ENCODE data around the gene MORN5. TPM values are rescaled to one million over a fixed set of nuclear protein-coding genes. Genes with fewer than 3 reads are reported as not detected.

The MORN5 gene
- total and polyA plus RNA-seq, 4 donors = not detected

DNA sequence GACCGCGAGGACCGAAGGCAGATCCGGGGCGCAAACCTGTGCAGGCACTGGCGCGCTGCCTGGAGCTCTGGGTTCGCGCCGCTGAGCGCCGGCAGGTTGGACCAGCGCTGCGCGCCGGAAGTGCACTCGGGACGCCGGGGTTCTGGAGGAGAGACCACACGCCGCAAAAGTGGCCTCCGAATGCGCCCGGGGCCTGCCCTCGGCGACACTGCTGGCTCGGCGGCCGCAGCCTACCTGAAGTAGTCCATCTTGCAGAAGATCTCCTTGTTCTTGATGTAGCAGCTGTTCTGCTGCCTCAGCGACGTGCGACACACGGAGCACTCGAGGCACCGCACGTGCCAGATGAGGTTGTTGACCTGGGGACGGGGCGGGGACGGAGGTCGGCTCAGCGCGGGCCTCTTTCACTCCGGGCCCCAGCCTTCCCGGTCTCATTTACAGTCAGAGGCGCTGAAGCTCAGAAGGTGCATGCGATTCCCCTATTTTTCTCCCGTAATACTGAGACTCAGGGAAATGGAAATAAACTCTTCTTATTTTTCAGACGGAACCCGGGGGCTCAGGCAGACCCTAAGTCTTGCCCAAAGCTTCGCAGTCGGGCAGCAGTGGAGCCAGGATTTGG lies 66.5 kb downstream of the MORN5 start:
- Histone ChIP-seq H3K27ac (ENCODE audit: low read depth in 1 of 2, low read length in 2 of 2) (no peak overlapping the region), H3K4me3 (ENCODE audit: low read depth in 1 of 3, low read length in 3 of 3) (peak overlapping the region in 2 of 3 donors; percentile 12 to 22), H3K27me3 (ENCODE audit: control insufficient read depth in 4 of 4, insufficient read depth in 4 of 4, low read length in 3 of 4) (peaks cover 3 to 35% (median 18%) of the 10 kb centered on the region in 4 donors), H3K4me1 (ENCODE audit: control insufficient read depth in 4 of 4, insufficient read depth in 4 of 4, low read length in 3 of 4) (peaks cover 13 to 30% (median 18%) of the 10 kb centered on the region in 4 donors), H3K36me3 (ENCODE audit: control insufficient read depth in 4 of 4, insufficient read depth in 3 of 4, low read depth in 1 of 4, low read length in 3 of 4) (no peaks in the 10 kb centered on the region), H3K9ac (ENCODE audit: low read depth in 1 of 2, low read length in 2 of 2) (no peak overlapping the region), H3K9me3 (ENCODE audit: control insufficient read depth in 4 of 4, low read length in 3 of 4) (no peaks in the 10 kb centered on the region)
- TF ChIP-seq SP1 (IDR thresholded peaks at IDR 0.05) (no peak), RAD21 (IDR thresholded peaks at IDR 0.05) (no peak), GABPA (IDR thresholded peaks at IDR 0.05 in 1 of 2, conservative IDR thresholded peaks at IDR 0.05 in 1 of 2) (no peak), FOXA2 (IDR thresholded peaks at IDR 0.05) (no peak), FOXA1 (IDR thresholded peaks at IDR 0.05) (no peak), RXRA (IDR thresholded peaks at IDR 0.05) (no peak), EGR1 (IDR thresholded peaks at IDR 0.05; ENCODE audit: low read depth in 2 of 2) (no peak), HNF4G (IDR thresholded peaks at IDR 0.05) (no peak), JUND (IDR thresholded peaks at IDR 0.05) (no peak), HNF4A (conservative IDR thresholded peaks at IDR 0.05) (no peak), TAF1 (conservative IDR thresholded peaks at IDR 0.05) (no peak), YY1 (IDR thresholded peaks at IDR 0.05) (no peak), NR2F2 (IDR thresholded peaks at IDR 0.05) (no peak)
- TF ChIP-seq, protein P1, sequence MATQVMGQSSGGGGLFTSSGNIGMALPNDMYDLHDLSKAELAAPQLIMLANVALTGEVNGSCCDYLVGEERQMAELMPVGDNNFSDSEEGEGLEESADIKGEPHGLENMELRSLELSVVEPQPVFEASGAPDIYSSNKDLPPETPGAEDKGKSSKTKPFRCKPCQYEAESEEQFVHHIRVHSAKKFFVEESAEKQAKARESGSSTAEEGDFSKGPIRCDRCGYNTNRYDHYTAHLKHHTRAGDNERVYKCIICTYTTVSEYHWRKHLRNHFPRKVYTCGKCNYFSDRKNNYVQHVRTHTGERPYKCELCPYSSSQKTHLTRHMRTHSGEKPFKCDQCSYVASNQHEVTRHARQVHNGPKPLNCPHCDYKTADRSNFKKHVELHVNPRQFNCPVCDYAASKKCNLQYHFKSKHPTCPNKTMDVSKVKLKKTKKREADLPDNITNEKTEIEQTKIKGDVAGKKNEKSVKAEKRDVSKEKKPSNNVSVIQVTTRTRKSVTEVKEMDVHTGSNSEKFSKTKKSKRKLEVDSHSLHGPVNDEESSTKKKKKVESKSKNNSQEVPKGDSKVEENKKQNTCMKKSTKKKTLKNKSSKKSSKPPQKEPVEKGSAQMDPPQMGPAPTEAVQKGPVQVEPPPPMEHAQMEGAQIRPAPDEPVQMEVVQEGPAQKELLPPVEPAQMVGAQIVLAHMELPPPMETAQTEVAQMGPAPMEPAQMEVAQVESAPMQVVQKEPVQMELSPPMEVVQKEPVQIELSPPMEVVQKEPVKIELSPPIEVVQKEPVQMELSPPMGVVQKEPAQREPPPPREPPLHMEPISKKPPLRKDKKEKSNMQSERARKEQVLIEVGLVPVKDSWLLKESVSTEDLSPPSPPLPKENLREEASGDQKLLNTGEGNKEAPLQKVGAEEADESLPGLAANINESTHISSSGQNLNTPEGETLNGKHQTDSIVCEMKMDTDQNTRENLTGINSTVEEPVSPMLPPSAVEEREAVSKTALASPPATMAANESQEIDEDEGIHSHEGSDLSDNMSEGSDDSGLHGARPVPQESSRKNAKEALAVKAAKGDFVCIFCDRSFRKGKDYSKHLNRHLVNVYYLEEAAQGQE (IDR thresholded peaks at IDR 0.05) = no peak
- TF ChIP-seq, protein P2, sequence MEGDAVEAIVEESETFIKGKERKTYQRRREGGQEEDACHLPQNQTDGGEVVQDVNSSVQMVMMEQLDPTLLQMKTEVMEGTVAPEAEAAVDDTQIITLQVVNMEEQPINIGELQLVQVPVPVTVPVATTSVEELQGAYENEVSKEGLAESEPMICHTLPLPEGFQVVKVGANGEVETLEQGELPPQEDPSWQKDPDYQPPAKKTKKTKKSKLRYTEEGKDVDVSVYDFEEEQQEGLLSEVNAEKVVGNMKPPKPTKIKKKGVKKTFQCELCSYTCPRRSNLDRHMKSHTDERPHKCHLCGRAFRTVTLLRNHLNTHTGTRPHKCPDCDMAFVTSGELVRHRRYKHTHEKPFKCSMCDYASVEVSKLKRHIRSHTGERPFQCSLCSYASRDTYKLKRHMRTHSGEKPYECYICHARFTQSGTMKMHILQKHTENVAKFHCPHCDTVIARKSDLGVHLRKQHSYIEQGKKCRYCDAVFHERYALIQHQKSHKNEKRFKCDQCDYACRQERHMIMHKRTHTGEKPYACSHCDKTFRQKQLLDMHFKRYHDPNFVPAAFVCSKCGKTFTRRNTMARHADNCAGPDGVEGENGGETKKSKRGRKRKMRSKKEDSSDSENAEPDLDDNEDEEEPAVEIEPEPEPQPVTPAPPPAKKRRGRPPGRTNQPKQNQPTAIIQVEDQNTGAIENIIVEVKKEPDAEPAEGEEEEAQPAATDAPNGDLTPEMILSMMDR (IDR thresholded peaks at IDR 0.05; ENCODE audit: low read depth, low read length, missing input control) = no peak
- TF ChIP-seq, protein P3, sequence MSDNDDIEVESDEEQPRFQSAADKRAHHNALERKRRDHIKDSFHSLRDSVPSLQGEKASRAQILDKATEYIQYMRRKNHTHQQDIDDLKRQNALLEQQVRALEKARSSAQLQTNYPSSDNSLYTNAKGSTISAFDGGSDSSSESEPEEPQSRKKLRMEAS (IDR thresholded peaks at IDR 0.05) = no peak
- TF ChIP-seq, protein P4, sequence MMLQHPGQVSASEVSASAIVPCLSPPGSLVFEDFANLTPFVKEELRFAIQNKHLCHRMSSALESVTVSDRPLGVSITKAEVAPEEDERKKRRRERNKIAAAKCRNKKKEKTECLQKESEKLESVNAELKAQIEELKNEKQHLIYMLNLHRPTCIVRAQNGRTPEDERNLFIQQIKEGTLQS (IDR thresholded peaks at IDR 0.05) = no peak
- TF ChIP-seq, protein P5, sequence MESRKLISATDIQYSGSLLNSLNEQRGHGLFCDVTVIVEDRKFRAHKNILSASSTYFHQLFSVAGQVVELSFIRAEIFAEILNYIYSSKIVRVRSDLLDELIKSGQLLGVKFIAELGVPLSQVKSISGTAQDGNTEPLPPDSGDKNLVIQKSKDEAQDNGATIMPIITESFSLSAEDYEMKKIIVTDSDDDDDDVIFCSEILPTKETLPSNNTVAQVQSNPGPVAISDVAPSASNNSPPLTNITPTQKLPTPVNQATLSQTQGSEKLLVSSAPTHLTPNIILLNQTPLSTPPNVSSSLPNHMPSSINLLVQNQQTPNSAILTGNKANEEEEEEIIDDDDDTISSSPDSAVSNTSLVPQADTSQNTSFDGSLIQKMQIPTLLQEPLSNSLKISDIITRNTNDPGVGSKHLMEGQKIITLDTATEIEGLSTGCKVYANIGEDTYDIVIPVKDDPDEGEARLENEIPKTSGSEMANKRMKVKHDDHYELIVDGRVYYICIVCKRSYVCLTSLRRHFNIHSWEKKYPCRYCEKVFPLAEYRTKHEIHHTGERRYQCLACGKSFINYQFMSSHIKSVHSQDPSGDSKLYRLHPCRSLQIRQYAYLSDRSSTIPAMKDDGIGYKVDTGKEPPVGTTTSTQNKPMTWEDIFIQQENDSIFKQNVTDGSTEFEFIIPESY (IDR thresholded peaks at IDR 0.05) = no peak
- WGBS = 7% methylated on average over 51 of the region's 51 CpGs
- DNase-seq (ENCODE audit: low spot score) = no peak

Measured in liver (tissue), 9 donors.